PC-3 (cell line): ENCODE results near the gene PDGFB.
"Not testable (repeated sequence)": the region's sequence is repeated elsewhere in the genome, so short reads cannot be mapped to it uniquely, and the experiment has no call there.

ENCODE experiments used
- CTCF ChIP-seq: fragments of 300-600 bp; sonication (generic); conservative IDR thresholded peaks from 2 replicates; pipeline ENCODE4 v1.5.1; 2017; ENCODE audit warnings: antibody characterized with exemption, low read depth, mild to moderate bottlenecking, low read length
- EZH2 ChIP-seq: fragments of 300-600 bp; sonication (generic); IDR thresholded peaks from one replicate; pipeline ENCODE4 v1.6.1; 2017; ENCODE audit warnings: antibody characterized with exemption, mild to moderate bottlenecking, low read length; ENCODE audit not compliant: unreplicated experiment
- EZH2phosphoT487 ChIP-seq: fragments of 300-600 bp; sonication (generic); IDR thresholded peaks from 2 replicates; pipeline ENCODE4 v1.6.1; 2018; ENCODE audit warnings: mild to moderate bottlenecking, antibody characterized with exemption, low read length, borderline replicate concordance

GRCh38 chr22:39218432-39218831 is 26.4 kb downstream of the PDGFB start:
- TF ChIP-seq CTCF, EZH2, EZH2phosphoT487: not testable (repeated sequence)
